Umbilical cord (tissue), 2 donors: ENCODE data around the gene SWT1. TPM values are rescaled to one million over a fixed set of nuclear protein-coding genes. Genes with fewer than 3 reads are reported as not detected.

Experiments used
- DNase-seq: peaks from one replicate; pipeline ENCODE4 v3.0.0-alpha.2; 2015; ENCODE audit warnings: low spot score
- total RNA-seq: library from RNA; depleted of rRNA; stranded (reverse); fragments of >200 nt; gene quantifications from one replicate; pipeline ENCODE4 v1.2.3, GENCODE V29; 2014; ENCODE audit warnings: low replicate concordance; ENCODE audit not compliant: insufficient read depth

The SWT1 gene
- total RNA-seq, 1 donor from 2014 or later: 22.9 TPM

- peak; percentile 26 for DNase-seq
These were observed 127.7 kb downstream of the SWT1 start for GRCh38 chr1:185284533-185285276.

- DNase-seq: no peak
These were observed 130.5 kb downstream of the SWT1 start for GRCh38 chr1:185287451-185287850.

- DNase-seq: no peak
These were observed 131.5 kb downstream of the SWT1 start for GRCh38 chr1:185288435-185288834.

GRCh38 chr1:185289880-185290279 lies 132.9 kb downstream of the SWT1 start:
- no peak for DNase-seq

- no peak for DNase-seq
These were observed 134.2 kb downstream of the SWT1 start for GRCh38 chr1:185291159-185291558.

- DNase-seq: no peak
These were observed 134.7 kb downstream of the SWT1 start for GRCh38 chr1:185291652-185292051.

GRCh38 chr1:185292237-185292636 lies 135.3 kb downstream of the SWT1 start:
- no peak for DNase-seq

- DNase-seq: no peak
These were observed 137.1 kb downstream of the SWT1 start for GRCh38 chr1:185293967-185294542.

- no peak for DNase-seq
These were observed 138.1 kb downstream of the SWT1 start for GRCh38 chr1:185295091-185295490.

GRCh38 chr1:185297982-185298381 lies 141.0 kb downstream of the SWT1 start:
- DNase-seq: no peak

- no peak for DNase-seq
These were observed 143.2 kb downstream of the SWT1 start for GRCh38 chr1:185300152-185300551.

GRCh38 chr1:185305419-185305818 lies 148.5 kb downstream of the SWT1 start:
- no peak for DNase-seq

- DNase-seq: no peak
These were observed 151.2 kb downstream of the SWT1 start for GRCh38 chr1:185308126-185308525.

GRCh38 chr1:185309566-185309965 lies 152.6 kb downstream of the SWT1 start:
- DNase-seq: no peak

- no peak for DNase-seq
These were observed 154.7 kb downstream of the SWT1 start for GRCh38 chr1:185311589-185312225.

- DNase-seq: no peak
These were observed 155.6 kb downstream of the SWT1 start for GRCh38 chr1:185312361-185313138.

GRCh38 chr1:185314411-185314810 lies 157.4 kb downstream of the SWT1 start:
- DNase-seq: peak; percentile 41

- DNase-seq: no peak
These were observed 158.6 kb downstream of the SWT1 start for GRCh38 chr1:185315445-185316071.

- peak; percentile 94 for DNase-seq
These were observed 159.4 kb downstream of the SWT1 start for GRCh38 chr1:185316163-185317033.

GRCh38 chr1:185317034-185317885 lies 160.3 kb downstream of the SWT1 start, which contains the start of gene IVNS1ABP:
IVNS1ABP (minus strand) TSS chr1:185317243; CDS start chr1:185309493, 7,750 bp downstream.
- DNase-seq: peak; percentile 96
